Measurements from ENCODE around the gene C1orf53. TPM values are rescaled to one million over a fixed set of nuclear protein-coding genes. Genes with fewer than 3 reads are reported as not detected.

The C1orf53 gene
- total RNA-seq, 2 experiments from 2014 or later: not detected

DNA sequence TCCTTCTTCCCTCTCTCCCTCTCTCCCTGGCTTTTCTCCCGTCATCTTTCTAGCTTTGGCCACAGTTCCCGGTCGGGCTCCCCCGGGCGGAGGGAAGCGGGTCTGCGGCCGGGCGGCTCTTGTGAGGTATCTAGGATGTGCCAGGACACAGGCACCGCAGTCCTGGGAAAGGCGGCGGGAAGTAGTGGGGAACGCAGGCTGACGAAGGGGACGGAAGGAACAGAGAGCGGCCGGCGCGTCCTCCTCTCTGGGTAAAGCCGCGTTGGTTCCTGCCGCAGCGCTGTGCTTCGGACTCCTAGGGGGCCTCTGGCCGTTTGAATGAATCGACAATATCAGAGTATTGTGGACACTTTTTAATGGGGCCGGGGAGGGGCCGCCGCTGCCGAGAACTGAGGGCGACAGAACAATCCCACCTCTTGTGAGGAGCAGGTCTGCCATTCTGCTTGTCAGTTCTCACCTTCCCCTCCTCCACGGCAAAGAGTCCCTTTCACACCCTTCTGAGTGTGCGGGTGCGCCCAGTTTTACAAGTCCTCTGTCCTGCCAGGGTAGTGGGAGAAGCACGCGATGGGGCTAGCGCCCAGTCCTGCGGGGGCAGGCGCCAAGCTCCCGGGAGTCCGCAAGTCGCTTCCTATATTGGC, 13.6 kb downstream of the C1orf53 start:
- H3K9me3 ChIP-seq (ENCODE audit: control insufficient read depth in 1 of 2, insufficient read depth in 1 of 2, low read length in 2 of 2): peaks cover 0 to 56% of the 10 kb centered on the region in 2 experiments
- peaks cover 99 to 100% of the 10 kb centered on the region in 2 experiments for H3K27me3 ChIP-seq (ENCODE audit: control insufficient read depth in 1 of 2, insufficient read depth in 2 of 2, low read length in 2 of 2)
- ATAC-seq (ENCODE audit: poor library complexity) (no peak), DNase-seq (peak in 3 of 14 experiments; percentile 11 to 33 (median 30))
- no peak overlapping the region for H3K27ac ChIP-seq (ENCODE audit: low read depth in 1 of 2, low read length in 2 of 2)
- H3K36me3 ChIP-seq (ENCODE audit: insufficient read depth, low read length): no peaks in the 10 kb centered on the region
- H3K27me3 Mint-ChIP-seq: peaks cover 100% of the 10 kb centered on the region
- no peak overlapping the region for H3K4me3 ChIP-seq (ENCODE audit: low read length)
- H3K4me1 Mint-ChIP-seq (ENCODE audit: low read depth): peaks cover 94% of the 10 kb centered on the region
- H3K27ac Mint-ChIP-seq: no peak overlapping the region
- peak overlapping the region; percentile 35 for H3K4me3 Mint-ChIP-seq
- intact Hi-C loops (cut with DNase I, micrococcal nuclease): loop anchor here in 1 of 2 experiments (2.0 to 10.0 kb wide), 4 partner anchors 13 to 769 kb away; partner anchors contain the start of genes C1orf53 and DENND1B
- H3K9me3 Mint-ChIP-seq: no peaks in the 10 kb centered on the region
- no peaks in the 10 kb centered on the region for H3K36me3 Mint-ChIP-seq (ENCODE audit: low read depth)
- ChIA-PET POLR2A (interaction anchor here (0.6 to 6.4 kb wide), 3 partner anchors 12 to 391 kb away, joined by 3 to 39 read pairs (median 3); partner anchors contain the start of gene C1orf53), CTCF (interaction anchor here (1.1 to 1.5 kb wide), 2 partner anchors 9 to 13 kb away, joined by 3 to 5 read pairs; partner anchors contain the start of gene C1orf53)
- TF ChIP-seq, protein P1, sequence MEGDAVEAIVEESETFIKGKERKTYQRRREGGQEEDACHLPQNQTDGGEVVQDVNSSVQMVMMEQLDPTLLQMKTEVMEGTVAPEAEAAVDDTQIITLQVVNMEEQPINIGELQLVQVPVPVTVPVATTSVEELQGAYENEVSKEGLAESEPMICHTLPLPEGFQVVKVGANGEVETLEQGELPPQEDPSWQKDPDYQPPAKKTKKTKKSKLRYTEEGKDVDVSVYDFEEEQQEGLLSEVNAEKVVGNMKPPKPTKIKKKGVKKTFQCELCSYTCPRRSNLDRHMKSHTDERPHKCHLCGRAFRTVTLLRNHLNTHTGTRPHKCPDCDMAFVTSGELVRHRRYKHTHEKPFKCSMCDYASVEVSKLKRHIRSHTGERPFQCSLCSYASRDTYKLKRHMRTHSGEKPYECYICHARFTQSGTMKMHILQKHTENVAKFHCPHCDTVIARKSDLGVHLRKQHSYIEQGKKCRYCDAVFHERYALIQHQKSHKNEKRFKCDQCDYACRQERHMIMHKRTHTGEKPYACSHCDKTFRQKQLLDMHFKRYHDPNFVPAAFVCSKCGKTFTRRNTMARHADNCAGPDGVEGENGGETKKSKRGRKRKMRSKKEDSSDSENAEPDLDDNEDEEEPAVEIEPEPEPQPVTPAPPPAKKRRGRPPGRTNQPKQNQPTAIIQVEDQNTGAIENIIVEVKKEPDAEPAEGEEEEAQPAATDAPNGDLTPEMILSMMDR (IDR thresholded peaks at IDR 0.05): no peak
- H3K4me1 ChIP-seq (ENCODE audit: insufficient read depth, low read length): peaks cover 85% of the 10 kb centered on the region

GRCh38 chr1:197916500-197916983, 14.1 kb downstream of the C1orf53 start:
- Histone ChIP-seq H3K27ac (ENCODE audit: low read depth in 1 of 2, low read length in 2 of 2) (no peak overlapping the region), H3K4me1 (ENCODE audit: insufficient read depth, low read length) (peaks cover 85% of the 10 kb centered on the region), H3K9me3 (ENCODE audit: control insufficient read depth in 1 of 2, insufficient read depth in 1 of 2, low read length in 2 of 2) (peaks cover 0 to 56% of the 10 kb centered on the region in 2 experiments), H3K4me3 (ENCODE audit: low read length) (no peak overlapping the region), H3K36me3 (ENCODE audit: insufficient read depth, low read length) (no peaks in the 10 kb centered on the region), H3K27me3 (ENCODE audit: control insufficient read depth in 1 of 2, insufficient read depth in 2 of 2, low read length in 2 of 2) (peaks cover 99 to 100% of the 10 kb centered on the region in 2 experiments)
- no peaks in the 10 kb centered on the region for H3K36me3 Mint-ChIP-seq (ENCODE audit: low read depth)
- peaks cover 94% of the 10 kb centered on the region for H3K4me1 Mint-ChIP-seq (ENCODE audit: low read depth)
- DNase-seq: peak in 1 of 14 experiments; percentile 33
- no peak overlapping the region for H3K27ac Mint-ChIP-seq
- no peaks in the 10 kb centered on the region for H3K9me3 Mint-ChIP-seq
- H3K4me3 Mint-ChIP-seq: peak overlapping the region; percentile 78
- ChIA-PET CTCF (interaction anchor here (1.1 kb wide), 1 partner anchor 8 kb away, joined by 3 read pairs; no protein-coding TSS in a partner anchor), POLR2A (interaction anchor here (6.4 kb wide), 1 partner anchor 12 kb away, joined by 39 read pairs; the partner anchor contains the start of gene C1orf53)
- H3K27me3 Mint-ChIP-seq: peaks cover 100% of the 10 kb centered on the region
- TF ChIP-seq, protein P1 (IDR thresholded peaks at IDR 0.05): no peak
- no peak for ATAC-seq (ENCODE audit: poor library complexity)
- intact Hi-C loops (cut with DNase I, micrococcal nuclease): loop anchor here in 1 of 2 experiments (2.0 to 10.0 kb wide), 4 partner anchors 14 to 768 kb away; partner anchors contain the start of genes C1orf53 and DENND1B

DNA sequence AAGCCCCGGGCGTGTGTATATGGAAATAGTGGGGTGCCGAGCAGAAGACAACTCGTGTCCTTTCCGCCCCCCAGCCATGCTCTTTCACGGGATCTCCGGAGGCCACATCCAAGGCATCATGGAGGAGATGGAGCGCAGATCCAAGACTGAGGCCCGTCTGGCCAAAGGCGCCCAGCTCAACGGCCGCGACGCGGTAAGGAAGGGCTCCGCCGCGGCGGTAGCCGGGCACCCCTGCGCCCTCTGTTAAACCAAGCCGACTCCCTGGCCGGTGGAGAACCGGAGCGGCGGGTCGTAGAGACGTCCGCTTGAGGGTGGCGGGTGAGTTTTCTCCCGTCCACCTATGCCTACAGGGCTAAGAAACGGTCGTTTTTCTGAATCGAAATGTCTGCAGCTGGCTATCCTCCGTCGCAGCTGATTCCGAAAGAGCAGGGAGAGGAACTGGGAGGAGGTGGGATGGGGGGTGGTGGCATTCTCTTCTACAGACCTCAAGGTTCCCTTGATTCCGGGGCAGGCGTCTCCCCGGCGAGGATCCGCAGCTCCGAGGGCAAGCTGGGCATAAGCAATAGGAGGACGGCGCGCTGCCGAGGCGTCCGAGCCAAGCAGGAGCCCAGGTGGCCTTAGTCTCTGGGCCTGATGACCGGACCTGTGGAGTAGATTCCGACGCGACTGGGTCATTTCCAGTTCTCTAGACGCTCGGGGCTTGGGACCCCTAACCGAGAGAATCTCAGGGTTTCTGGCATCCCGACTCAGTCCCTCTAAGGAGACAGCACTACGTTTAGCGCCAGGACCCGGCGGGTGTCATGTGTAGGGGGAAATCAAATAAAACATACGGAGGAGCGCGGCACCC, 15.6 kb downstream of the C1orf53 start:
- peak; percentile 11 for ATAC-seq (ENCODE audit: poor library complexity)
- peak overlapping the region; percentile 41 for H3K4me3 ChIP-seq (ENCODE audit: low read length)
- peak in 3 of 14 experiments; percentile 20 to 45 (median 36) for DNase-seq
- Mint-ChIP-seq H3K27me3 (peaks cover 100% of the 10 kb centered on the region), H3K27ac (no peak overlapping the region), H3K36me3 (ENCODE audit: low read depth) (no peaks in the 10 kb centered on the region), H3K4me1 (ENCODE audit: low read depth) (peaks cover 79% of the 10 kb centered on the region), H3K9me3 (no peaks in the 10 kb centered on the region), H3K4me3 (peak overlapping the region; percentile 78)
- CTCF ChIA-PET: no interaction called here
- peaks cover 71% of the 10 kb centered on the region for H3K4me1 ChIP-seq (ENCODE audit: insufficient read depth, low read length)
- peaks cover 97 to 100% of the 10 kb centered on the region in 2 experiments for H3K27me3 ChIP-seq (ENCODE audit: control insufficient read depth in 1 of 2, insufficient read depth in 2 of 2, low read length in 2 of 2)
- H3K27ac ChIP-seq (ENCODE audit: low read depth in 1 of 2, low read length in 2 of 2): no peak overlapping the region
- POLR2A ChIA-PET: interaction anchor here (0.6 to 6.4 kb wide), 3 partner anchors 10 to 1018 kb away, joined by 3 to 39 read pairs (median 5); partner anchors contain the start of gene C1orf53
- intact Hi-C loops (cut with DNase I, micrococcal nuclease): loop anchor here (1.0 to 10.0 kb wide), 6 partner anchors 8 to 767 kb away; partner anchors contain the start of genes C1orf53 (in 1 of the 2) and DENND1B (in 1 of the 2)
- no peaks in the 10 kb centered on the region for H3K36me3 ChIP-seq (ENCODE audit: insufficient read depth, low read length)
- peaks cover 0 to 45% of the 10 kb centered on the region in 2 experiments for H3K9me3 ChIP-seq (ENCODE audit: control insufficient read depth in 1 of 2, insufficient read depth in 1 of 2, low read length in 2 of 2)
- TF ChIP-seq, protein P1 (IDR thresholded peaks at IDR 0.05): no peak

Data from CD4-positive, alpha-beta T cell (primary cell).